ENCODE results near the gene UBE2S. TPM values are rescaled to one million over a fixed set of nuclear protein-coding genes. Genes with fewer than 3 reads are reported as not detected.

UBE2S gene
- total RNA-seq, 1 donor from 2014 or later, result 82.6 TPM

DNA sequence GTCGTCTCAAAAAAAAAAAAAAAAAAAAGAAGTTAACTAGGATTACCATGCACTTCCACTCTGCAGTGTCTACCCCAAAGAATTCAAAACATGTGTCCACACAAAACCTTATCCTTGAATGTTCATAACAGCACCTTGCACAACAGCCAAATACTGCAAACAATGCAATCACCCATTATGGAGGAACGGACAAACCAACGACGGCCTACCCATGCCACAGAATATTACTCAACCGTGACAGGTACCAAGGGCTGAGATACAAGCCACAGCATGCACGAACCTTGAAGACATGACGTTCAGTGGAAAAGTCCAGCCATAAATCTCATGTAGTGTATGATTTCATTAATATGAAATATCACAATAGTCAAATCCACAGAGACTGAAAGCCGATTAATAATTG is 38.5 kb upstream of the UBE2S start:
- no peak overlapping the region for H3K27ac ChIP-seq
- H3K4me3 ChIP-seq, result no peak overlapping the region
- TF ChIP-seq, protein P1, sequence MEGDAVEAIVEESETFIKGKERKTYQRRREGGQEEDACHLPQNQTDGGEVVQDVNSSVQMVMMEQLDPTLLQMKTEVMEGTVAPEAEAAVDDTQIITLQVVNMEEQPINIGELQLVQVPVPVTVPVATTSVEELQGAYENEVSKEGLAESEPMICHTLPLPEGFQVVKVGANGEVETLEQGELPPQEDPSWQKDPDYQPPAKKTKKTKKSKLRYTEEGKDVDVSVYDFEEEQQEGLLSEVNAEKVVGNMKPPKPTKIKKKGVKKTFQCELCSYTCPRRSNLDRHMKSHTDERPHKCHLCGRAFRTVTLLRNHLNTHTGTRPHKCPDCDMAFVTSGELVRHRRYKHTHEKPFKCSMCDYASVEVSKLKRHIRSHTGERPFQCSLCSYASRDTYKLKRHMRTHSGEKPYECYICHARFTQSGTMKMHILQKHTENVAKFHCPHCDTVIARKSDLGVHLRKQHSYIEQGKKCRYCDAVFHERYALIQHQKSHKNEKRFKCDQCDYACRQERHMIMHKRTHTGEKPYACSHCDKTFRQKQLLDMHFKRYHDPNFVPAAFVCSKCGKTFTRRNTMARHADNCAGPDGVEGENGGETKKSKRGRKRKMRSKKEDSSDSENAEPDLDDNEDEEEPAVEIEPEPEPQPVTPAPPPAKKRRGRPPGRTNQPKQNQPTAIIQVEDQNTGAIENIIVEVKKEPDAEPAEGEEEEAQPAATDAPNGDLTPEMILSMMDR (IDR thresholded peaks at IDR 0.05), result no peak
- no peak for DNase-seq (ENCODE audit: low spot score in 2 of 2)
- H3K4me1 ChIP-seq, result no peaks in the 10 kb centered on the region
- H3K27me3 ChIP-seq, result peaks cover 8% of the 10 kb centered on the region
- no peaks in the 10 kb centered on the region for H3K9me3 ChIP-seq
- intact Hi-C loops (cut with DNase I), result no loop called here
- no peaks in the 10 kb centered on the region for H3K36me3 ChIP-seq

DNA sequence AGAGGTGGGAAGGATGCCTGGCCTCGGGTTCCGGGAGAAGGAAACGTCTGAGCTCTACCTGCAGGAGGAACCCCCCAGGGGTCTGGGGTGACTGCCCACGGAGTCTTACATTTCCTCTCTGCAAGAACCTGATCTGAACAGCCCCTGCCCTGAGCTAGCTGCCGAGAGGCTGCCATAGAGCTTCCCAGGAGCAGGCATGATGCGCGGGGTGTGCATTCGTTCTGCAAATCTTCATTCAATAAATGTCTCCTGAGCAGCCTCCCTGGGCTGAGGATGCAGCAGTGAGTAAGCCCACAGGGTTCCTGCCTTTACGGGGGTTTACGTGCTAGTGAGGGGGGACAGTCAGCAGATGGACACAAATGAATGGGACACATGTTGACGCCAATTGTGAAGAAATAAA is 37.1 kb upstream of the UBE2S start:
- no peak for DNase-seq (ENCODE audit: low spot score in 2 of 2)
- no peaks in the 10 kb centered on the region for H3K9me3 ChIP-seq
- intact Hi-C loops (cut with DNase I), result no loop called here
- no peaks in the 10 kb centered on the region for H3K4me1 ChIP-seq
- no peak overlapping the region for H3K4me3 ChIP-seq
- no peak overlapping the region for H3K27ac ChIP-seq
- TF ChIP-seq, protein P1 (IDR thresholded peaks at IDR 0.05), result no peak
- no peaks in the 10 kb centered on the region for H3K36me3 ChIP-seq
- peaks cover 15% of the 10 kb centered on the region for H3K27me3 ChIP-seq

DNA sequence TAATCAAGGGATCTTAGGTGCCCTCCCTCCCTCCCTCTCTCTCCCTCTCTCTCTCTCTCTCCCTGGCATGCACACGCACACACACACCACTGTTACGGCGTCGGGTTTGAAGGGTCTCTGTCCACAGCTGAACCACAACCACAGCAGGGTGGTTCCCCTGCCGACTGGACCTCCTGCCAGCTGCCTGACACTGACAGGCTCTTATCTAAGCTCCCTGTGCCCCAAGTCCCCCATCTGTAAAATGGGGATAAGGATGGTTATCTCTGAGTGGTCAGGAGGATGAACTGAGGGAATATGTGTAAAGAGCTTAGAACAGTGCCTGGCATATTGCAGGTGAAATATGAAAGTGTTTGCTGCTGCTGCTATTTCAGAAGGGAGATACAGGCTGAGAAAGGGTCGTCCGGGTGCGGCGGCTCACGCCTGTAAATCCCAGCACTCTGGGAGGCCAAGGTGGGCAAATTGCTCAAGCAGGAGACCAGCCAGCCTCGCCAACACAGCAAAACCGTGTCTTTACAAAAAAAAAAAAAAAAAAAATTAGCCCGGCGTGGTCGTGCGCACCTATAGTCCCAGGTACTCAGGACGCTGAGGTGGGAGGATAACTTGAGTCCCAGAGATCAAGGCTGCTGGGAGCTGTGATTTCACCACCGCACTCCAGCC is 36.4 kb upstream of the UBE2S start:
- H3K4me3 ChIP-seq, result no peak overlapping the region

DNA sequence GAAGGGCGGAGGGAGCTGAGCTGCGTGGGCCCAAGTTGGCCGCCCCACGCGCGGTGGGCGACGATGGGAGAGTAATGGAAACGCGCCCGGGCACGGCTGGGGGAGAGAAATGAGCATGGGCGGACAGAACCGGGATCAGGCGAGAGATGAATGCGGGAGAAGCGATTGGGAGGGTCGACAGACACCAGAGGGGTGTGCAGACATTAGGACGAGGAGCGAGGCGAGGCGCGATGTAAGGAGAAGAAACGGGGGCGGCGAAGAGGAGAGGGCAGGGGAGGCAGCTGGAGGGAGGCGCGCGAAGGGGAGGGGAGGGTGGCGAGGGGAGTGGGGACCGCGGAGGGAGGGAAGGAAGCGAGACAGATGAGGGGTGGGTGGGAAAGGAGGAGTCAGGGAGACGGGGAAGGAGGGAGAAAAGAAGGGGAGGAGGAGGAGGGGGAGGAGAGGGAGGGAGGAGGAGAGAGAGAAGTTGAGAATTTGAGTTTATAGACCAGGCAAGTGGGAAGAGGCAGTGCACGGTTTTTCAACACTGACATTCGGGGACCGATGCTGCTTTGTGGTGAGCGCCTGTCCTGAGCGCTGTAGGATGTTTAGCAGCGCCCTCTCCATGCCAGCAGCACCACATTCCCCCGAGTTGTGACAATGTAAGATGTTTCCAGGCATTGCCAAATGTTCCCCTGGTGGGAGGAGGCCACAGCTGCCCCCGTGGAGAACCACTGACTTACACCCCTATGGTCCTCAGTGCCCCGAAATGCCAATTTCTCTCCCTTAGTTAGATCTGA is 35.6 kb upstream of the UBE2S start, which contains the start of gene SHISA7:
SHISA7 (minus strand) TSS at position 256 of the 779 bp plus-strand sequence. CDS start 437 bp downstream, outside the sequence.
- H3K4me1 ChIP-seq, result no peaks in the 10 kb centered on the region
- no peaks in the 10 kb centered on the region for H3K9me3 ChIP-seq
- DNase-seq (ENCODE audit: low spot score in 2 of 2), result no peak
- peaks cover 15% of the 10 kb centered on the region for H3K27me3 ChIP-seq
- no peaks in the 10 kb centered on the region for H3K36me3 ChIP-seq
- TF ChIP-seq, protein P1 (IDR thresholded peaks at IDR 0.05), result no peak
- intact Hi-C loops (cut with DNase I), result no loop called here
- no peak within 1 kb of the TSS for H3K27ac ChIP-seq
- H3K4me3 ChIP-seq, result no peak within 1 kb of the TSS

More for the DNA sequence above, 36.4 kb upstream of the UBE2S start:
- Histone ChIP-seq H3K4me1 (no peaks in the 10 kb centered on the region), H3K27me3 (peaks cover 15% of the 10 kb centered on the region), H3K36me3 (no peaks in the 10 kb centered on the region), H3K9me3 (no peaks in the 10 kb centered on the region), H3K27ac (no peak overlapping the region)
- TF ChIP-seq, protein P1 (IDR thresholded peaks at IDR 0.05), result no peak
- DNase-seq (ENCODE audit: low spot score in 2 of 2), result no peak
- intact Hi-C loops (cut with DNase I), result no loop called here

DNA sequence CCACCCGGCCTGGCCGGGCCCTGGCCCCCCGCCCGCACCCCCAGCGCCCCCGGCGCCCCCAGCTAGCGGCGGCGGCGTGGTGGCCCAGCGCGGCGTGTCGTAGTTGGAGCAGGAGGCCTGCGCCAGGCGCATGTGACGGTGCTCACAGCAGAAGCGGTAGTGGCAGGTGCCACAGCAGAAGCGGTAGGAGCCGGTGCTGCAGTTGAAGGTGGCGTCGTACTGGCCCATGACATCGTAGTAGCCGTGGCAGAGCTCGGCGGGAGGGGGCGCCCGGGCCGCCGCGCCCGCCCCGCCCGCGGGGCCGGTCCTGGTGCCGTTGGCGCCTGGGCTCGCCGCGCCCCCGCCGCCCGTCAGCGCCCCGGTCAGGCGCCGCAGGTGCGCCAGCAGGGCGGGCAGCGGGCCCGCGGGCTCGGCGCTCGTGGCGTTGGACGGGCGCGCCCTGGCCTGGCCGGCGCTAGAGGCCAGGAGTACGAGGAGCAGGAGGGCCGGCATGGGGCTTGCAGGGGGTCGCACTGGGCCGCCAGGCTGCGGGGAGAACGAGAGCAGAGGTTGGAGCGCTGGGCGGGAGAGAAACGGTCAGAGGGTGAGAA is 34.9 kb upstream of the UBE2S start:
- no peak overlapping the region for H3K4me3 ChIP-seq
- TF ChIP-seq, protein P1 (IDR thresholded peaks at IDR 0.05), result no peak
- H3K27ac ChIP-seq, result no peak overlapping the region
- no peaks in the 10 kb centered on the region for H3K4me1 ChIP-seq
- no peak for DNase-seq (ENCODE audit: low spot score in 2 of 2)
- H3K36me3 ChIP-seq, result no peaks in the 10 kb centered on the region
- intact Hi-C loops (cut with DNase I), result no loop called here
- H3K9me3 ChIP-seq, result no peaks in the 10 kb centered on the region
- H3K27me3 ChIP-seq, result peaks cover 19% of the 10 kb centered on the region

Data from ascending aorta (tissue), 2 donors.